NB4 (cell line): ENCODE data around the gene TRPM5.

Experiments used
- CTCF ChIP-seq: IDR thresholded peaks from one replicate; pipeline ENCODE4 v1.5.1; 2012; ENCODE audit warnings: low read depth, low read length
- POLR2A ChIP-seq: IDR thresholded peaks from 2 replicates; pipeline ENCODE4 v1.6.1; 2011; ENCODE audit warnings: mild to moderate bottlenecking; ENCODE audit not compliant: insufficient read length; ENCODE audit errors: extremely low read depth

GRCh38 chr11:2489083-2489482, 44.8 kb upstream of the TRPM5 start:
- TF ChIP-seq CTCF = no peak
- TF ChIP-seq POLR2A = no peak
